Measurements from ENCODE around the gene STOML1. TPM values are rescaled to one million over a fixed set of nuclear protein-coding genes. Genes with fewer than 3 reads are reported as not detected.

STOML1 gene
- total and polyA plus RNA-seq, 10 of the 15 experiments (the other 5 are each of a cell fraction or from before 2014, with no cell fraction given), result 0.14 to 13.6 (median 8.3) TPM

DNA sequence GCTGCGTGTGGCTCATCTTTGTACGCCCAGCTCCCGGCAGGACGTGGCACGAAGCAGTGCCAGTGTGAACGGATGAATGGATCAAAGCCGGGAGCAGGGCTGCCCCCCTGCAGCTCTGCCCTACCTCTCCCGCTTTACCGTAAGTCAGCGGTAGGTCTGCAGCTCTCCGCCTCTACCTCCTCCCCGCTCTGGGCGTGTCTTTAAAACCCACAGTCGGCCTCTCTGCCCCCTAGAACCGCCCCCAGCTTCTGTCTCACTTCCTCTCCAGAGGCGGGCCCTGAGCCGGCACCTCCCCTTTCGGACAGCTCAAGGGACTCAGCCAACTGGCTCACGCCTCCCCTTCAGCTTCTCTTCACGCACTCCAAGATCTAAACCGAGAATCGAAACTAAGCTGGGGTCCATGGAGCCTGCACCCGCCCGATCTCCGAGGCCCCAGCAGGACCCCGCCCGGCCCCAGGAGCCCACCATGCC, 2.4 kb upstream of the STOML1 start, which contains the start of gene PML (continued):
- TF ChIP-seq LARP7 (IDR thresholded peaks at IDR 0.05) (no peak), RB1 (IDR thresholded peaks at IDR 0.05; ENCODE audit: borderline replicate concordance) (no peak), RCOR1 (conservative IDR thresholded peaks at IDR 0.05; ENCODE audit: low read depth, low read length) (no peak), ZBED1 (IDR thresholded peaks at IDR 0.05; ENCODE audit: borderline replicate concordance) (no peak), STAT1 (conservative IDR thresholded peaks at IDR 0.05) (no peak), NFXL1 (IDR thresholded peaks at IDR 0.05; ENCODE audit: borderline replicate concordance) (no peak), BHLHE40 (IDR thresholded peaks at IDR 0.05; ENCODE audit: borderline replicate concordance in 1 of 2, low read depth in 2 of 2, low read length in 1 of 2) (peak in 1 of 2 experiments; percentile 36; a peak in 2 of 4 replicates), DPF2 (IDR thresholded peaks at IDR 0.05) (no peak), CHD1 (IDR thresholded peaks at IDR 0.05; ENCODE audit: low read depth, low read length) (no peak), ESRRA (IDR thresholded peaks at IDR 0.05; ENCODE audit: low read length) (no peak), SP1 (IDR thresholded peaks at IDR 0.05; ENCODE audit: low read depth, low read length) (peak; percentile 45), CEBPB (IDR thresholded peaks at IDR 0.05; ENCODE audit: borderline replicate concordance in 1 of 2, low read depth in 2 of 2, low read length in 2 of 2) (no peak), JUND (IDR thresholded peaks at IDR 0.05; ENCODE audit: low read depth, low read length) (no peak)
- TF ChIP-seq, protein P1, sequence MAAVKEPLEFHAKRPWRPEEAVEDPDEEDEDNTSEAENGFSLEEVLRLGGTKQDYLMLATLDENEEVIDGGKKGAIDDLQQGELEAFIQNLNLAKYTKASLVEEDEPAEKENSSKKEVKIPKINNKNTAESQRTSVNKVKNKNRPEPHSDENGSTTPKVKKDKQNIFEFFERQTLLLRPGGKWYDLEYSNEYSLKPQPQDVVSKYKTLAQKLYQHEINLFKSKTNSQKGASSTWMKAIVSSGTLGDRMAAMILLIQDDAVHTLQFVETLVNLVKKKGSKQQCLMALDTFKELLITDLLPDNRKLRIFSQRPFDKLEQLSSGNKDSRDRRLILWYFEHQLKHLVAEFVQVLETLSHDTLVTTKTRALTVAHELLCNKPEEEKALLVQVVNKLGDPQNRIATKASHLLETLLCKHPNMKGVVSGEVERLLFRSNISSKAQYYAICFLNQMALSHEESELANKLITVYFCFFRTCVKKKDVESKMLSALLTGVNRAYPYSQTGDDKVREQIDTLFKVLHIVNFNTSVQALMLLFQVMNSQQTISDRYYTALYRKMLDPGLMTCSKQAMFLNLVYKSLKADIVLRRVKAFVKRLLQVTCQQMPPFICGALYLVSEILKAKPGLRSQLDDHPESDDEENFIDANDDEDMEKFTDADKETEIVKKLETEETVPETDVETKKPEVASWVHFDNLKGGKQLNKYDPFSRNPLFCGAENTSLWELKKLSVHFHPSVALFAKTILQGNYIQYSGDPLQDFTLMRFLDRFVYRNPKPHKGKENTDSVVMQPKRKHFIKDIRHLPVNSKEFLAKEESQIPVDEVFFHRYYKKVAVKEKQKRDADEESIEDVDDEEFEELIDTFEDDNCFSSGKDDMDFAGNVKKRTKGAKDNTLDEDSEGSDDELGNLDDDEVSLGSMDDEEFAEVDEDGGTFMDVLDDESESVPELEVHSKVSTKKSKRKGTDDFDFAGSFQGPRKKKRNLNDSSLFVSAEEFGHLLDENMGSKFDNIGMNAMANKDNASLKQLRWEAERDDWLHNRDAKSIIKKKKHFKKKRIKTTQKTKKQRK (IDR thresholded peaks at IDR 0.05; ENCODE audit: low read depth, low read length), result no peak
- TF ChIP-seq, protein P2, sequence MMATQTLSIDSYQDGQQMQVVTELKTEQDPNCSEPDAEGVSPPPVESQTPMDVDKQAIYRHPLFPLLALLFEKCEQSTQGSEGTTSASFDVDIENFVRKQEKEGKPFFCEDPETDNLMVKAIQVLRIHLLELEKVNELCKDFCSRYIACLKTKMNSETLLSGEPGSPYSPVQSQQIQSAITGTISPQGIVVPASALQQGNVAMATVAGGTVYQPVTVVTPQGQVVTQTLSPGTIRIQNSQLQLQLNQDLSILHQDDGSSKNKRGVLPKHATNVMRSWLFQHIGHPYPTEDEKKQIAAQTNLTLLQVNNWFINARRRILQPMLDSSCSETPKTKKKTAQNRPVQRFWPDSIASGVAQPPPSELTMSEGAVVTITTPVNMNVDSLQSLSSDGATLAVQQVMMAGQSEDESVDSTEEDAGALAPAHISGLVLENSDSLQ (IDR thresholded peaks at IDR 0.05), result peak; percentile 34
- TF ChIP-seq, protein P3, sequence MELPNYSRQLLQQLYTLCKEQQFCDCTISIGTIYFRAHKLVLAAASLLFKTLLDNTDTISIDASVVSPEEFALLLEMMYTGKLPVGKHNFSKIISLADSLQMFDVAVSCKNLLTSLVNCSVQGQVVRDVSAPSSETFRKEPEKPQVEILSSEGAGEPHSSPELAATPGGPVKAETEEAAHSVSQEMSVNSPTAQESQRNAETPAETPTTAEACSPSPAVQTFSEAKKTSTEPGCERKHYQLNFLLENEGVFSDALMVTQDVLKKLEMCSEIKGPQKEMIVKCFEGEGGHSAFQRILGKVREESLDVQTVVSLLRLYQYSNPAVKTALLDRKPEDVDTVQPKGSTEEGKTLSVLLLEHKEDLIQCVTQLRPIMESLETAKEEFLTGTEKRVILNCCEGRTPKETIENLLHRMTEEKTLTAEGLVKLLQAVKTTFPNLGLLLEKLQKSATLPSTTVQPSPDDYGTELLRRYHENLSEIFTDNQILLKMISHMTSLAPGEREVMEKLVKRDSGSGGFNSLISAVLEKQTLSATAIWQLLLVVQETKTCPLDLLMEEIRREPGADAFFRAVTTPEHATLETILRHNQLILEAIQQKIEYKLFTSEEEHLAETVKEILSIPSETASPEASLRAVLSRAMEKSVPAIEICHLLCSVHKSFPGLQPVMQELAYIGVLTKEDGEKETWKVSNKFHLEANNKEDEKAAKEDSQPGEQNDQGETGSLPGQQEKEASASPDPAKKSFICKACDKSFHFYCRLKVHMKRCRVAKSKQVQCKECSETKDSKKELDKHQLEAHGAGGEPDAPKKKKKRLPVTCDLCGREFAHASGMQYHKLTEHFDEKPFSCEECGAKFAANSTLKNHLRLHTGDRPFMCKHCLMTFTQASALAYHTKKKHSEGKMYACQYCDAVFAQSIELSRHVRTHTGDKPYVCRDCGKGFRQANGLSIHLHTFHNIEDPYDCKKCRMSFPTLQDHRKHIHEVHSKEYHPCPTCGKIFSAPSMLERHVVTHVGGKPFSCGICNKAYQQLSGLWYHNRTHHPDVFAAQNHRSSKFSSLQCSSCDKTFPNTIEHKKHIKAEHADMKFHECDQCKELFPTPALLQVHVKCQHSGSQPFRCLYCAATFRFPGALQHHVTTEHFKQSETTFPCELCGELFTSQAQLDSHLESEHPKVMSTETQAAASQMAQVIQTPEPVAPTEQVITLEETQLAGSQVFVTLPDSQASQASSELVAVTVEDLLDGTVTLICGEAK (IDR thresholded peaks at IDR 0.05; ENCODE audit: borderline replicate concordance), result peak; percentile 48; the same call in 1 of the 2 replicates
- TF ChIP-seq, protein P4, sequence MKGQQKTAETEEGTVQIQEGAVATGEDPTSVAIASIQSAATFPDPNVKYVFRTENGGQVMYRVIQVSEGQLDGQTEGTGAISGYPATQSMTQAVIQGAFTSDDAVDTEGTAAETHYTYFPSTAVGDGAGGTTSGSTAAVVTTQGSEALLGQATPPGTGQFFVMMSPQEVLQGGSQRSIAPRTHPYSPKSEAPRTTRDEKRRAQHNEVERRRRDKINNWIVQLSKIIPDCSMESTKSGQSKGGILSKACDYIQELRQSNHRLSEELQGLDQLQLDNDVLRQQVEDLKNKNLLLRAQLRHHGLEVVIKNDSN (IDR thresholded peaks at IDR 0.05; ENCODE audit: borderline replicate concordance, extremely low read length, insufficient read depth, low read depth, low read length), result no peak
- TF ChIP-seq, protein P5, sequence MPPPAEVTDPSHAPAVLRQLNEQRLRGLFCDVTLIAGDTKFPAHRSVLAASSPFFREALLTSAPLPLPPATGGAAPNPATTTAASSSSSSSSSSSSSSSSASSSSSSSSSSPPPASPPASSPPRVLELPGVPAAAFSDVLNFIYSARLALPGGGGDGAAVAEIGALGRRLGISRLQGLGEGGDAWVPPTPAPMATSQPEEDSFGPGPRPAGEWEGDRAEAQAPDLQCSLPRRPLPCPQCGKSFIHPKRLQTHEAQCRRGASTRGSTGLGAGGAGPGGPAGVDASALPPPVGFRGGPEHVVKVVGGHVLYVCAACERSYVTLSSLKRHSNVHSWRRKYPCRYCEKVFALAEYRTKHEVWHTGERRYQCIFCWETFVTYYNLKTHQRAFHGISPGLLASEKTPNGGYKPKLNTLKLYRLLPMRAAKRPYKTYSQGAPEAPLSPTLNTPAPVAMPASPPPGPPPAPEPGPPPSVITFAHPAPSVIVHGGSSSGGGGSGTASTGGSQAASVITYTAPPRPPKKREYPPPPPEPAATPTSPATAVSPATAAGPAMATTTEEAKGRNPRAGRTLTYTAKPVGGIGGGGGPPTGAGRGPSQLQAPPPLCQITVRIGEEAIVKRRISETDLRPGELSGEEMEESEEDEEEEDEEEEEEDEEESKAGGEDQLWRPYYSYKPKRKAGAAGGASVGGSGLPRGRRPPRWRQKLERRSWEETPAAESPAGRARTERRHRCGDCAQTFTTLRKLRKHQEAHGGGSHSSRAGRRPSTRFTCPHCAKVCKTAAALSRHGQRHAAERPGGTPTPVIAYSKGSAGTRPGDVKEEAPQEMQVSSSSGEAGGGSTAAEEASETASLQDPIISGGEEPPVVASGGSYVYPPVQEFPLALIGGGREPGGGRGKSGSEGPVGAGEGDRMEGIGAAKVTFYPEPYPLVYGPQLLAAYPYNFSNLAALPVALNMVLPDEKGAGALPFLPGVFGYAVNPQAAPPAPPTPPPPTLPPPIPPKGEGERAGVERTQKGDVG (CRISPR knock-in tag; IDR thresholded peaks at IDR 0.05), result no peak
